GM18505 (cell line): ENCODE data around the gene JAG1.
A peak's percentile ranks its signal among the peaks of the same experiment; 100 is the strongest.

ENCODE experiments used
- ATAC-seq: cut with Tn5 transposase; IDR thresholded peaks from one replicate; pipeline ENCODE4 v1.9.1; 2021; ENCODE audit not compliant: unreplicated experiment
- POLR2A ChIP-seq: IDR thresholded peaks from 4 replicates; pipeline ENCODE4 v1.6.1; 2011; ENCODE audit warnings: borderline replicate concordance; ENCODE audit not compliant: insufficient read depth, insufficient read length; ENCODE audit errors: extremely low read depth

The JAG1 gene

DNA sequence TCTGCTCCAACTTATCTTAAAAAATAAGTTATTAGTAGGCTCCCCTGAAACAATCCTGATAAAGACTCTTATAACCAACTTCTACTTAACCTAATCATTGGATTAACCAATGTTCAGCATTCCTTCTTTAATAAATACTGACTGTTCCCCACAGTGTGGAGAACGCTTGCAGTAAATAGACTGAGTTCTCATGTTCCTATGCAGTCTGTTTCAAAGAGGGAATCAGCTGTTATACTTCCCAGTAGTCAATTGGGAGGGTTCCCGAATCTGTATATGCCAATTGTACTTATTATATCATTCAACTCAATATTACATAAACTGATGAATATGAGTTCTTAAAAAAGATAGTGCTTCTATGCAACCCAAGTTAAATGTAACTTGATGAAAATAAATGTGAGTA lies 9.7 kb upstream of the JAG1 start:
- TF ChIP-seq POLR2A = no peak
- no peak for ATAC-seq

DNA sequence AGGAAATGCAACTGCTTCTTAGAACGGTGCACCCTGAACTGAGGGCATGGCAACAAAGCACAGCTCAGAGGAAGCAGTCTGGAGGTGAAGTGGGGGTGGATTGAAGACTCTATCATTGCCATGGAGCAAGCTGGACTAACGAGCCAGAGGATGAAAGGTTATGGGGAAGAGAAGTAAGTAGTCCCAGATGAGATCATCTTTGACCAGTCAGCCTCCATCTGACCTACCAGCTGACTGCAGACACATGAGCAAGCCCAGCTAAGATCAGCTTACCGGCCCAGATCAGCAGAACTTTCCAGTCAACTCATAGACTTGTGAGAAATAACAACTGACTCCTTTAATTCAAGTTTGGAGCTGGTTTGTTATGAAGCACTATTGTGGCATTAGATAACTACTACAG lies 9.1 kb upstream of the JAG1 start:
- TF ChIP-seq POLR2A = no peak

DNA sequence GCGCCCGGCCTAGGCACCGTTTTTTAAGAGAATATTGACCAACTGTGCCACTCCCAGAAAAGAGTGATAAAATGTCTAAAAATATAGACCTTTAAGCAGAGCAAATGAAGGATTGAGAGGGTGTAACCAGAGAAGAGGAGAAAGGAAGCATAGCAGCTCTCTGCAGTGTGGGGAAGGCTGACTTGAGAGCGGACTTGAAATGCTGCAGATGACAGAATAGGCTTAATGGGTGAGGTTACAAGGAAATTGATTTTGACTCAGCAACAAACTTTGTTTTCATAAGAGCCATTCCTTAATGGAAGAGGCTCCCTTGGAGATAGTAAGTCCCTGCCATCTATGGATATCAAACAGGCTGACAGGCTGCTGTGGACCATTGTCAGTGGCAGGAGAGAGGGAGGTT lies 7.7 kb upstream of the JAG1 start:
- no peak for TF ChIP-seq POLR2A
- ATAC-seq = no peak

More for the DNA sequence above, 9.1 kb upstream of the JAG1 start:
- no peak for ATAC-seq

DNA sequence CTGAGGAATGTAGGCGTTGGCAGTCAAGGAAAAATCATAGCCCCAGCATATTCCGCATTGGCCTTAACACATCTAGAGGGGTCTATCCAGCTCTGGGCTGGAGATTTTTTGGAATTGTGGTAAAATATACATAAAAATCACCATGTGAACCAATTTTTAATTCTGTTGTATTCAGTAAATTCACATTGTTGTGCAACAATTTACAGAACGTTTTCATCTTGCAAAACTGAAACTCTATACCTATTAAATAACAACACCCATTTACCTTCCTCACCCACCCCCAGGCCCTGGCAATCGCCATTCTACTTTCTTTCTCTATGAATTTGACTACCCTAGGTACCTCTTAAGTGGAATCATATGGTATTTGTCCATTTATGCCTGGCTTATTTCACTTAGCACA lies 6.8 kb upstream of the JAG1 start:
- ATAC-seq = no peak
- no peak for TF ChIP-seq POLR2A

DNA sequence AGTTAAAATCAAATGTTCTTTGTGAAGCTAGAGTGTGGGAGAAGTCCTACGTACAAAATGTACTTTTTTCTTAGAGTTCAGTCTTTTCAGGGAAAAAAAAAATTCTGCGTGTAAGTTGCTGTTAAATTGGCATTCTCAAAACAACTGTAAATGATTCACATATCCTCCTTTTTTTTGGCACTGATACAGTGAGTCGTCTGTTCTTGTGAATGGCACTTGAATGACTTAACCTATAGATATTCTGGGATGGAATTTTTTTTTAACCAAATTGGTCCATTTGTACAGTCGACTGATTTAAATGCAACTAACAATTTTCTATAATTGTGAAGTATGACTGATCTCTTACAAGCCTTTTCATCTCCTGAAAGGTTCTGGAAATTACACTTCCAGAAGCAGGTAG lies 5.5 kb upstream of the JAG1 start:
- TF ChIP-seq POLR2A = no peak
- ATAC-seq = no peak

DNA sequence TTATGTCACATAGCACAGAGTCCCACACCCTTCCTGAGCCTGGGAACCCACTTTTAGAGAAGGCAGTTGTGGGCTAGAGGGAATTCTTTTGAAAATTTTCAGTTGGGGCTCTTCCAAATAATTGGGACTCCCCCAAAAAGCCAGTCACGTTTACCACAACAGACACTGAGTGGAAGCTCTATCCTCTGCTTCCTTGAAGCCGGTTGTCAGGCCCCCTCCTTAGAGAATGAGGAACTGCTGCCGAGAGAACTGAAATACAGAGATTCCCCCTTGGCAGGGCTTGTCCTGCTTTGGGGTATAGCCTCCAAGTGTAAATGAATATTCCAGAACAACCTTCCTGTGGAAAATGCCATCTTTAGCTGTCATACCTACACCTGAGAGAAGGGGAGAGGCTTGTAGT lies 2.7 kb upstream of the JAG1 start:
- no peak for ATAC-seq
- TF ChIP-seq POLR2A = no peak

DNA sequence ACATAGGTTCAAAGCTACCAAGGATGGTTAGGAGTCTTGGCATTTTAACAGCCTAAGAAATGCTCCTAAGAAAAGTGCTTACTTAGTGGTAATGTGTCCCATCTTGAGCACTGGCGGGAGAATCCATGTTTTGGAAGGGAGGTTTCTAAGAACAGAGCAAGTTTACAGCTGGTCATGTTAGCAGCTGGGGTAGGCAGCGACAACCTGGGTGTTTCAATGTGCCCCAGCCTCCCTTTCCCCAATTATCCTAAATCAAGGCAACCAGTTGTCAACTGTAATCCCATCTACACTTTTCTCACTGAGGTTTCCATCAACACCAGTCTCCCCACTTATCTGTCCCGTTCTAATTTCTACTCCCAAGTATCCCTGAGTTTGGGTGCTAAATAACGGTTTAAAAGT lies 1.6 kb upstream of the JAG1 start:
- TF ChIP-seq POLR2A = no peak
- ATAC-seq = no peak

DNA sequence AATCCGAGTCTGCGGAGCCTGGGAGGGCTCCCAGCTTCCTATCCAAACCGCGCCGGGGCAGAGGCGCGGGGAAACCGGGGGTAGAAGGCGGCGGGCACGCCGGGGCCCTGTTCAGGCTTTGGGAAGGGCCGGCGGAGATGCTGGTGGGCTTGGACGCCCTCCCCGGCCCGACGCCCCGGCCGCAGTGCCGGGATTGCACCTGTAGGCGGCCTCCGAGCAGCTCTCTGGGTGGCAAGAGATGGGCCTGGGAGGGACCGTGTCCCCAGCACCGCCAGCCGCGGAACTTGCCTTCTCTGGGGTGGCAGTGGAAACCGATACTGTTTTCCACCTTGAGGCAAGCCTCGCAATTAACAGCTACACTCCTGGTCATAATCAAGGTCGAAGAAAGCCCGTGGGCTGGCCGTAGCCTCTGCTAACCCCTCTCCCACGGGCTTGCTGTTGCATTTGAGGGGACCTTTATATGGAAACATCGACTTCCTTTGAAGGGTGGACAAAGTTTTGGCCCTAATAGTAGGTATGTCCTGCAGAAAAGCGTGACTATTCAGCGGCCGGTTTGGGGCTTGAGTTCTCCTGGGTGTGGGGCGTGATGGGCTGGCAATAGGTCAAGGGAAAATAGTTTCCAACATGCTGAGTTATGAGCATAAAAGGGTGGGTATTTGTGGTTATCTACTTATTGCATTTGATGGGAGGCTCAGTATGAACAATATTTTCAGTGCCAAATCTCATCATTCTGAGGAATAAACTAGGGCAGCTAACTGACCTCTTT lies 1.1 kb upstream of the JAG1 start:
- no peak for TF ChIP-seq POLR2A
- peak; percentile 46 for ATAC-seq

DNA sequence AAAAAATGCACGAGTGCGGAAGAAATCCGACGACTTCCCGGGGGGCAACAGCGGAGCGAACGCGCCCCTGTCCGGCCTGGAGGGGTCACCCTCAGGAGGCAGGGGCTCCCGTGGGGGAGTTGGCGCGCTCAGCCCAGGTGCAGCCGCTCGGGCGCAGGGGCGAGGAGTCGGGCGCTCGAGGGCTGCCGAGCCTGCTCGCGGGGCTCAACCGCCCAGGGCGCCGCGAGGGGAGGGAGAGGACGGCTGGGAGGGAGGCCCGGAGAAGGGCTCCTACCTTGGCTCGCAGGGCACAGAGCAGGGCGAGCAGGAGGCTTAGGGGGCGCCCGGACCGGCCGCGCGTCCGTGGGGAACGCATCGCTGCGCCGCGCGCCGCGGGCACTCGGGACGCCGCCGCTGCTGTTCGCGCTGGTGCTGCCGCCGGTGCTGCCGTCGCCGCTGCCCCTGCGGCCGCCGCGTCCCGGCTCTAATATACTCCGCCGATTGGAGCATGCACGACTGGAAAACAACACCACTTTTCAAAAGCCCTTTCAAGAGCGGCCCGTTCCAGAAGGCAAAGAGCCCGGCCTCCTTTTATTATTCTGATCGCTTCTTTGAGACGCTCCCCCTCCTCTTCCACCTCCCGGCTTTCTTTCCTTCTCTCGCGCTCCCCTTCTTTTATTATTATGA lies 490 bp downstream of the JAG1 start:
- no peak for ATAC-seq
- TF ChIP-seq POLR2A = no peak

DNA sequence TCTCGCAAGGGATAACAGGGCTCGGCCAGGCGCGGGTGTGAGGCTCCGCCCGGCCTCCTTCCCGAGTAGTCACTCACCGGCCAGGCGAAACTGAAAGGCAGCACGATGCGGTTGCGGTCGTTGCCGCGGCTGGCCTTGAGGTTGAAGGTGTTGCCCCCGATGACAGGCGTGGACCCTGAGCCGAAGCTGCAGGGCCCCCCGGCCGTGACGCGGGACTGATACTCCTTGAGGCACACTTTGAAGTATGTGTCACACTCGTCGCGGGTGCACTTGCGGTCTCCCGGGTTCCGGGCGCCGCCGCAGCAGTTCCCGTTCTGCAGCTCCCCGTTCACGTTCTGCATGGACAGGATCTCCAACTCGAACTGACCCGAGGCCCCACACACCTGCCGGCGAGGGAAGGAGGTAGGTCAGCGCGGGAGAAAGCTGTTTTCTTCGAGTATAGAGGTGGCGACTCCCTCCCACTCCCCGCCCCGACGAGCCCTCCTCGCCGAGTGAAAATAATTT lies 1.1 kb downstream of the JAG1 start:
- TF ChIP-seq POLR2A = no peak
- no peak for ATAC-seq

DNA sequence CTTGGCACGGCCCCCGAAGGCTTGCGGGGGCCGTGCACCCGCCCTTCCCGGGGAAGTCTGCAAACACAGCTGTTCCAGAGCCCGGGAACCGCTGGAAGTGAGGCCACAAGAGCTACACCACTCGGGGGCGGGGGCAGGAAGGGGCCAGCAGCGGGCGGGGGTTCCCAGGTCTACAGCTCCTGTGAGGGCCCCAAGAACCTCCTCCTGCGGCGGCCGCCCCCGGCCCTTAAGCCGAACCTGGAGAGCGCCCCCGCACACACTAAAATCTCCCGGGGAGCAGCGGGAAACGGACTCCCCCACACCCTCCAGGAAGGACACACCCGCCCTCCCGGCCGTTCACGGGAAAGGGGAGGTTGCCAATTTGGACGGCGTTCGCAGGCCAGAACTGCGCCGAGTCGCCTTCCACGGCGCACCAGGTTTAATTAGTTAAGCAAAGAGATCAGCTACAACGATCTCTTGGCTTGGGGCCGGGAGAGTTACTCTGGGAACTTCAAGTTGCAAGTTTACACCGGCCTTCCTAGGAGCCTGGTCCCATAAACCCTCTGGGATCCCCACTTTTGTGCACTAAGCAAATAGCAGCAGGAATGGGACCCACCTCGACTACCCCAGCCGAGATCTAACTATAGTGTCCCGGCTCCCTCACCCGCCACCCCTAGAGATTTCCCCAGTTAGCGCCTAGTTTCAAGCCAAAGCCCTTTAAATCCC lies 1.7 kb downstream of the JAG1 start:
- TF ChIP-seq POLR2A = no peak
- ATAC-seq = no peak

DNA sequence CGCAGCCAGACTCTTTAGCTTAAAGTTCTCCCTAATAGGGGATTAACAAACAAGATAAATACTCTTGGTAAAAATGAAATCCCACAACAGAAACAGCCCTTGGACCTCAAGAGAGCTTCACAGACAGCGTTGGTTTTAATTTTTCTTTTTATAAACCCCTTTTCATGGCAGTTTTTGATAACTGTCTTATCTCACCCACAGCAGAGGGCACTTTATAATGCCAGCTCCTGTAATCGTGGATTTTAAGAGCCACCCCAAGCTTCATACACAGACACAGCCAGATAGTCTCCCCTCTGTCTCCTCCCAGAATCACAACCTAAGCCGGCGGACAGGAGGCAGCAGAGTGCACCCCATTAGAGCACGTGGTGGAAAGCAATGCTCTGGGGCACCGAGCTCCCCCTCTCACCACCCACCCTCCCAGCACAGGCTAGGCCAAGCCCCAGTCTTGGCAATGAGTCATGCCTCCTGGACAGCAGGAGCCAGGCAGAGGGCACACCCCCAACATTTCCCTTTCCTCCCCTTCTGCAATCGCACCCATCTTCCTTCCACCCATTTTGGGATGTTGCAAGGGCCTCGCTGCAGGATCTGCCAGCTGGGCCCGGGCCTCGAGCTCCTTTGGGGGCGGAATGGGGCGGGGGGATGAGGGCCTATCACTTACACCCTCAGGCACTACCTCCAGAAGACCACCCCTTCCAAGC lies 2.4 kb downstream of the JAG1 start:
- ATAC-seq = peak; percentile 23
- TF ChIP-seq POLR2A = no peak

DNA sequence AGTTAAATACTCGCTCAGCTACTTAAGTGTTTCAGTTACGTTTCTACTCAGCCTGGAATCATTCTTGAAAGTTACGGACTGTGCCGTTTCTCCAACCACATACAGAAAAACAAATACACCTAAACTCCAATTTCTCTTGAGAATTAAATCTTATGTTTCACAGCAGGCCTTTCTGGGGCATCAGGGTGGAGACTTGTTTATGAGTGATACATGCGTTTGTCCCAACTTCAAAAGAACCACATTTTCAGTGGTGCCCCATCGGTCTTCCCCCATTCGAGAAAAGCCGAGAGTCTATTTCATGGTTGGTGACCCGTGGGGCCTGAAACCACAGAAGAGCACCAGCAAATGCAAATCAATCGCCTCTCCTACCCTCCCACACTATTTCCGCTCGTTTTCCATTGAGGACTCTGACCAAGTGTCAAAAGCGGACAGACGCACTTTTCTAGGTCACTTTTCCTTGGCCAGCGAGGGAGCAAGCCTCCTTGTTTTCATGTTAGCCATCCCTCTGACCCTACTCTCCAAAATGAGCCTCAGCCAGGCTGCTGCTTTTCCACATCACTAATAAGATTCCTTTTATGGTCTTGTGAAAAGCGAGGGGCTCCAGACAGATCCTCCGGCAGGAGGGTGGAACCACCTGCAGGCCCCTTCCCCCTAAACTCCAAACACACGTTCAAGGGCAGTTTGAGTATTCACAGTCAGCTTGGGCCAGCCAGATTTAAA lies 3.1 kb downstream of the JAG1 start:
- ATAC-seq = peak; percentile 26
- TF ChIP-seq POLR2A = no peak

DNA sequence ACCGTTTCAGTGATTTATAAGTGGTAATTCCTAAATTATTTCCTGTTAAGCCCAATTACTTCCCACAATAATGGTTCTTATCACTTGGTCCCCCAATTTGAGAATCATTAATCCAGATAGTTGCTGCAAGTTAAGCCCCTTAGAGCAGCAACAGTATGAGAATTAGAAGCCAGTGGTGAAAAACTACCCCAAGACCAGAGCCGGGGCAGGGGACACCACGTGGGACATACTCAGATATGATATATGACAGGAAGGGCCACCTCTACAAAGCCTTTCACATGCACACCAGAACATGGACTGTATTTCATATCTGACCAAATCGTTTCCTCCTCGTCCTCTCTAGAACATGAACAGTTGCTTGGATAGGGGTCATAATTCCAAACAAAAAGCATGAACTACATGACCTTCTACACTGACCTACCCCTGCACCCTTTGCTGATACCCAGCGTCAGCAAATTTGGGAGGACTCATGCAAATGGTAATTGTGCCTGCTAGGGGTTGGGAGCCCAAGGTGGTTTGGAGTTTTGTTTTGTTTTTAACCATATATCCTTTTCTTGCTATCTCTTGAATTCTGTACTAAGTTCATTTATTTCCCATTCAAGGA lies 3.9 kb downstream of the JAG1 start:
- no peak for ATAC-seq
- no peak for TF ChIP-seq POLR2A
